SK-N-SH treated with all-trans-retinoic acid at 6 μM for 48 hours (cell line): ENCODE data around the gene LIMK2.

Experiments used
- ATAC-seq: fragments of 200-7000 bp; cut with Tn5 transposase; 3 replicates; pipeline ENCODE4 v1.9.1; 2020; ENCODE audit warnings: mild to moderate bottlenecking, moderate library complexity
- ARNTL ChIP-seq: fragments of 450-650 bp; formaldehyde crosslinking; IDR thresholded peaks from 2 replicates; pipeline ENCODE4 v1.5.0; 2020; ENCODE audit warnings: low read depth, mild to moderate bottlenecking, moderate library complexity, borderline replicate concordance
- CREB5 ChIP-seq: fragments of 250-450 bp; sonication (Bioruptor Pico); IDR thresholded peaks from 2 replicates; pipeline ENCODE4 v1.5.1; 2020; ENCODE audit warnings: low read depth, mild to moderate bottlenecking, moderate library complexity
- CSDC2 ChIP-seq: fragments of 250-450 bp; sonication (Bioruptor Pico); IDR thresholded peaks from 2 replicates; pipeline ENCODE4 v1.5.0; 2020; ENCODE audit warnings: mild to moderate bottlenecking, moderate library complexity
- ESRRG ChIP-seq: fragments of 250-450 bp; sonication (Bioruptor Pico); IDR thresholded peaks from 2 replicates; pipeline ENCODE4 v1.6.1; 2021; ENCODE audit warnings: mild to moderate bottlenecking
- GLIS3 ChIP-seq: fragments of 250-450 bp; sonication (Bioruptor Pico); IDR thresholded peaks from 2 replicates; pipeline ENCODE4 v1.5.0; 2020; ENCODE audit warnings: mild to moderate bottlenecking, moderate library complexity
- ISL1 ChIP-seq: fragments of 250-450 bp; sonication (Bioruptor Pico); IDR thresholded peaks from 2 replicates; pipeline ENCODE4 v2.1.2; 2022; ENCODE audit warnings: mild to moderate bottlenecking, moderate library complexity
- OSR1 ChIP-seq: fragments of 250-450 bp; sonication (Bioruptor Pico); IDR thresholded peaks from 2 replicates; pipeline ENCODE4 v1.8.0; 2022; ENCODE audit warnings: moderate library complexity, mild to moderate bottlenecking, inconsistent platforms
- POU6F1 ChIP-seq: fragments of 250-450 bp; sonication (Bioruptor Pico); IDR thresholded peaks from 2 replicates; pipeline ENCODE4 v1.8.0; 2021; ENCODE audit warnings: low read depth, mild to moderate bottlenecking, moderate library complexity, borderline replicate concordance
- RARB ChIP-seq: fragments of 250-450 bp; sonication (Bioruptor Pico); IDR thresholded peaks from 2 replicates; pipeline ENCODE4 v1.8.0; 2021; ENCODE audit warnings: mild to moderate bottlenecking, moderate library complexity
- SNAI2 ChIP-seq: fragments of 250-450 bp; sonication (Bioruptor Pico); IDR thresholded peaks from 2 replicates; pipeline ENCODE4 v1.5.0; 2020; ENCODE audit warnings: mild to moderate bottlenecking, moderate library complexity
- TOX ChIP-seq: fragments of 250-450 bp; sonication (Bioruptor Pico); IDR thresholded peaks from 2 replicates; pipeline ENCODE4 v1.8.0; 2021; ENCODE audit warnings: mild to moderate bottlenecking, moderate library complexity, borderline replicate concordance
- ZC3H10 ChIP-seq: fragments of 250-450 bp; sonication (Bioruptor Pico); IDR thresholded peaks from 2 replicates; pipeline ENCODE4 v1.5.1; 2021; ENCODE audit warnings: mild to moderate bottlenecking, moderate library complexity
- ZFP3 ChIP-seq: fragments of 250-450 bp; sonication (Bioruptor Pico); IDR thresholded peaks from 2 replicates; pipeline ENCODE4 v1.5.0; 2020; ENCODE audit warnings: mild to moderate bottlenecking, moderate library complexity
- ZFP30 ChIP-seq: fragments of 450-650 bp; formaldehyde crosslinking; IDR thresholded peaks from 2 replicates; pipeline ENCODE4 v1.5.0; 2022; ENCODE audit warnings: mild to moderate bottlenecking, moderate library complexity
- ZNF565 ChIP-seq: fragments of 450-650 bp; formaldehyde crosslinking; conservative IDR thresholded peaks from 2 replicates; pipeline ENCODE4 v1.5.0; 2020; ENCODE audit warnings: low read depth, mild to moderate bottlenecking, moderate library complexity
- ZNF70 ChIP-seq: fragments of 450-650 bp; formaldehyde crosslinking; IDR thresholded peaks from 2 replicates; pipeline ENCODE4 v1.5.0; 2020; ENCODE audit warnings: mild to moderate bottlenecking, moderate library complexity
- ZNF8 ChIP-seq: fragments of 450-650 bp; formaldehyde crosslinking; IDR thresholded peaks from 2 replicates; pipeline ENCODE4 v1.5.0; 2020; ENCODE audit warnings: mild to moderate bottlenecking, moderate library complexity
- TF ChIP-seq, protein P1 (sequence below): fragments of 250-450 bp; sonication (Bioruptor Pico); IDR thresholded peaks from 2 replicates; pipeline ENCODE4 v1.8.0; 2020; ENCODE audit warnings: mild to moderate bottlenecking, moderate library complexity, borderline replicate concordance
- TF ChIP-seq, protein P2 (sequence below): fragments of 250-450 bp; sonication (Bioruptor Pico); IDR thresholded peaks from 2 replicates; pipeline ENCODE4 v1.5.1; 2021; ENCODE audit warnings: mild to moderate bottlenecking, moderate library complexity

Gene LIMK2

GRCh38 chr22:31287818-31288495 lies 75.9 kb downstream of the LIMK2 start:
- TF ChIP-seq CSDC2 (CRISPR knock-in tag) (no peak), CREB5 (no peak), RARB (CRISPR knock-in tag) (no peak), ESRRG (CRISPR knock-in tag) (no peak), ZC3H10 (CRISPR knock-in tag) (no peak), ISL1 (CRISPR knock-in tag) (no peak)
- TF ChIP-seq, protein P1, sequence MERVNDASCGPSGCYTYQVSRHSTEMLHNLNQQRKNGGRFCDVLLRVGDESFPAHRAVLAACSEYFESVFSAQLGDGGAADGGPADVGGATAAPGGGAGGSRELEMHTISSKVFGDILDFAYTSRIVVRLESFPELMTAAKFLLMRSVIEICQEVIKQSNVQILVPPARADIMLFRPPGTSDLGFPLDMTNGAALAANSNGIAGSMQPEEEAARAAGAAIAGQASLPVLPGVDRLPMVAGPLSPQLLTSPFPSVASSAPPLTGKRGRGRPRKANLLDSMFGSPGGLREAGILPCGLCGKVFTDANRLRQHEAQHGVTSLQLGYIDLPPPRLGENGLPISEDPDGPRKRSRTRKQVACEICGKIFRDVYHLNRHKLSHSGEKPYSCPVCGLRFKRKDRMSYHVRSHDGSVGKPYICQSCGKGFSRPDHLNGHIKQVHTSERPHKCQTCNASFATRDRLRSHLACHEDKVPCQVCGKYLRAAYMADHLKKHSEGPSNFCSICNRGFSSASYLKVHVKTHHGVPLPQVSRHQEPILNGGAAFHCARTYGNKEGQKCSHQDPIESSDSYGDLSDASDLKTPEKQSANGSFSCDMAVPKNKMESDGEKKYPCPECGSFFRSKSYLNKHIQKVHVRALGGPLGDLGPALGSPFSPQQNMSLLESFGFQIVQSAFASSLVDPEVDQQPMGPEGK (CRISPR knock-in tag), result no peak
- TF ChIP-seq, all 23 proteins: peak for 0
- ATAC-seq, result no peak

DNA sequence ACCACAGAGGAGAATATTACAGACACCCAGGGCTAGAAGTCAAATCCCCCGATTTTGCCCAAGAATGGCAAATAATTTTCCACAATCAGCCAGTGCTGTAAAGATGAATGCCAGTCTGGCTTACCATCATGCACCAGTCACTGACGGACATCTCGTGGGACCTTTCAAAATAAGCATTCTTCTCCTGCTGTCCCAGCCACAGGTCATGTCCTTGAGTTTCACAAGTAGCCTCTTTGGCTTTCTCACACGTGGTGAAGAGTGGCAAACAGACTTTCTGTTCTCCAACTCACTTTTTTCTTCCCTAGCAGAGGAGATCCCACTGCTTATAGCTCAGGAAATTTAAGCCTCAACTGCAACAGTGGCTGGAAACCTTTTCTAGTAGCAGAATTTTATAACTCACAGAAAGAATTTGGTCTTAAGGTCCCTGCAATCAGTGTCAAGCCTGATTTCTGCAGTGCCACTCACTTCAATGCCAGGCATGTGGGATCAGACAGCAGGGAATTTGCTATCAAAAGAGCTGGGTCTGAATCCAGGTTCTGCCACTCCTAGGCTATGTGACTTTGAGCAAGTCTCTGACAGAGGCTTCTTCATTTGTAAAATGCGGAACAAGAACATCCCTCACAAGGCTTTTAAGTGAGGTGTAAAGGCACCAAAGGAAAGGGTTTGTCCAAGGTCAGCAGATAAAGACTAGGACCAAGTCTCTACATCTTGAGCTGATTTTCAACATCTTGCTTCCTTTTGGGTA lies 76.6 kb downstream of the LIMK2 start:
- no peak for ATAC-seq
- TF ChIP-seq GLIS3 (CRISPR knock-in tag) (no peak), CSDC2 (CRISPR knock-in tag) (no peak), ZNF8 (CRISPR knock-in tag) (no peak), CREB5 (no peak), ZNF565 (CRISPR knock-in tag) (no peak), ZFP3 (no peak), OSR1 (CRISPR knock-in tag) (no peak), ESRRG (CRISPR knock-in tag) (no peak), ZNF70 (CRISPR knock-in tag) (no peak), POU6F1 (no peak)

DNA sequence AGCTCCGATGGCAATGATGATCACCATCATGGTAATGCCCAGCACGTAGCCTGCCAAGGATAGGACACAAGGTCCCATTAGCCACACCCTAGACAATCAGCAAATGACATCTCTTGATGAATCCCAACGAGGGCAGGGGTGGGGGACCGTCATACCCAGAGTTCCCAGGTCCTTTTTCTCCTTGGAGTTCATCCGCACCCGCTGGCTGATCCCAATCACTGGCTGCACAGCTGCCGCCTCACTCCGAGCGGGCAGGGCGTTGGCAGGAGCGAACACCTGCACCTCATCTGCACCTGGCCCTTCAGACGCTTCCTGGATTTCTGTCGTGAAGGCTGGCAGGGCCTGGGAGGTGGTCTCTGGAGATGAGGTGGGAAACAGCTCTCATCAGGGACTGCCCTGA lies 77.2 kb downstream of the LIMK2 start:
- no peak for ATAC-seq
- TF ChIP-seq ZNF70 (CRISPR knock-in tag), result no peak
- no peak for TF ChIP-seq ARNTL (CRISPR knock-in tag)
- TF ChIP-seq ZFP30 (CRISPR knock-in tag), result no peak
- TF ChIP-seq, protein P2, sequence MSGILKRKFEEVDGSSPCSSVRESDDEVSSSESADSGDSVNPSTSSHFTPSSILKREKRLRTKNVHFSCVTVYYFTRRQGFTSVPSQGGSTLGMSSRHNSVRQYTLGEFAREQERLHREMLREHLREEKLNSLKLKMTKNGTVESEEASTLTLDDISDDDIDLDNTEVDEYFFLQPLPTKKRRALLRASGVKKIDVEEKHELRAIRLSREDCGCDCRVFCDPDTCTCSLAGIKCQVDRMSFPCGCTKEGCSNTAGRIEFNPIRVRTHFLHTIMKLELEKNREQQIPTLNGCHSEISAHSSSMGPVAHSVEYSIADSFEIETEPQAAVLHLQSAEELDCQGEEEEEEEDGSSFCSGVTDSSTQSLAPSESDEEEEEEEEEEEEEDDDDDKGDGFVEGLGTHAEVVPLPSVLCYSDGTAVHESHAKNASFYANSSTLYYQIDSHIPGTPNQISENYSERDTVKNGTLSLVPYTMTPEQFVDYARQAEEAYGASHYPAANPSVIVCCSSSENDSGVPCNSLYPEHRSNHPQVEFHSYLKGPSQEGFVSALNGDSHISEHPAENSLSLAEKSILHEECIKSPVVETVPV (CRISPR knock-in tag), result no peak
- TF ChIP-seq ISL1 (CRISPR knock-in tag), result no peak
- no peak for TF ChIP-seq ZFP3
- no peak for TF ChIP-seq CREB5
- TF ChIP-seq SNAI2 (CRISPR knock-in tag), result no peak
- no peak for TF ChIP-seq TOX
- no peak for TF ChIP-seq ZNF8 (CRISPR knock-in tag)
- TF ChIP-seq GLIS3 (CRISPR knock-in tag), result no peak
